Right lobe of liver (tissue), 4 donors: ENCODE measurements around the gene SYT15.
"Not testable (repeated sequence)": the region's sequence is repeated elsewhere in the genome, so short reads cannot be mapped to it uniquely, and the experiment has no call there.

Experiments
- POLR2A ChIP-seq: fragments of 450-650 bp; IDR thresholded peaks from one replicate; pipeline ENCODE4 v1.6.1; 2017; ENCODE audit warnings: antibody characterized with exemption, mild to moderate bottlenecking
- TF ChIP-seq, protein P1 (sequence below), 4 donors: fragments of 200-600 bp in 3 of 4; fragments of 450-650 bp in 1 of 4; IDR thresholded peaks; one replicate each; pipeline versions ENCODE4 v1.5.1 to v1.8.0; 2016 to 2022; ENCODE audit warnings: antibody characterized with exemption in 4 of 4, mild to moderate bottlenecking in 2 of 4
- donor health status: DM: no; HTN: no; CAD: no.
- donor health status: DM: no; HTN: no; CAD: no.
- donor health status: DM: no; HTN: yes; CAD: no.

DNA sequence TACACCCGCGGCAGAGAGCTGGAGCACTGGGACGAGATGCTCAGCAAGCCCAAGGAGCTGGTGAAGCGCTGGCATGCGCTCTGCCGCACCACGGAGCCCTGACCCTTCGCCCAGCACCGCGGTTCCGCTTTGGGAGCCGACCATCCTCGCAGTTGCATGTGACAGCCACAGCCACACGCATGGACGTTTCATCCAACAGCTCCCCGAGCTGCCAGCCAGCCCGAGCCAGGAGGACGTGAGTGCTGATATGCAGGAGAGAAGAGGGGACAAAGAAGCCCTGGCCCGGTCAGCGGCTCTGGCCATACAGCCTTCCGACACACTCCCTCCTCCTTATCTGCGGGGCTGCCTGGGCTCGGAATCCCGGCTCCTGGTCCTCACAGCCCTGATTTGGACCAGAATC, 8.6 kb downstream of the SYT15 start:
- TF ChIP-seq, protein P1, sequence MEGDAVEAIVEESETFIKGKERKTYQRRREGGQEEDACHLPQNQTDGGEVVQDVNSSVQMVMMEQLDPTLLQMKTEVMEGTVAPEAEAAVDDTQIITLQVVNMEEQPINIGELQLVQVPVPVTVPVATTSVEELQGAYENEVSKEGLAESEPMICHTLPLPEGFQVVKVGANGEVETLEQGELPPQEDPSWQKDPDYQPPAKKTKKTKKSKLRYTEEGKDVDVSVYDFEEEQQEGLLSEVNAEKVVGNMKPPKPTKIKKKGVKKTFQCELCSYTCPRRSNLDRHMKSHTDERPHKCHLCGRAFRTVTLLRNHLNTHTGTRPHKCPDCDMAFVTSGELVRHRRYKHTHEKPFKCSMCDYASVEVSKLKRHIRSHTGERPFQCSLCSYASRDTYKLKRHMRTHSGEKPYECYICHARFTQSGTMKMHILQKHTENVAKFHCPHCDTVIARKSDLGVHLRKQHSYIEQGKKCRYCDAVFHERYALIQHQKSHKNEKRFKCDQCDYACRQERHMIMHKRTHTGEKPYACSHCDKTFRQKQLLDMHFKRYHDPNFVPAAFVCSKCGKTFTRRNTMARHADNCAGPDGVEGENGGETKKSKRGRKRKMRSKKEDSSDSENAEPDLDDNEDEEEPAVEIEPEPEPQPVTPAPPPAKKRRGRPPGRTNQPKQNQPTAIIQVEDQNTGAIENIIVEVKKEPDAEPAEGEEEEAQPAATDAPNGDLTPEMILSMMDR (IDR thresholded peaks at IDR 0.05): not testable (repeated sequence)
- TF ChIP-seq POLR2A: not testable (repeated sequence)
